SK-N-MC (cell line): Measurements from ENCODE around the gene LHB.

Experiments
- EZH2 ChIP-seq: fragments of 200-600 bp; sonication (generic); IDR thresholded peaks from one replicate; pipeline ENCODE4 v1.6.1; 2017; ENCODE audit warnings: antibody characterized with exemption
- FOXP2 ChIP-seq: optimal IDR thresholded peaks from 2 replicates; pipeline ENCODE3; 2011; ENCODE audit warnings: mild to moderate bottlenecking, moderate library complexity; ENCODE audit not compliant: insufficient read depth; ENCODE audit errors: extremely low read length, control extremely low read depth
- POLR2AphosphoS5 ChIP-seq: IDR thresholded peaks from 2 replicates; pipeline ENCODE4 v1.6.1; 2012; ENCODE audit warnings: mild to moderate bottlenecking, low read depth, low read length, borderline replicate concordance

- TF ChIP-seq EZH2 (no peak), POLR2AphosphoS5 (no peak), FOXP2 (no peak)
Observed at GRCh38 chr19:48988860-48989259, 28.0 kb downstream of the LHB start.
